Psoas muscle (tissue), 8 donors: ENCODE data around the gene CLCN4. TPM values are rescaled to one million over a fixed set of nuclear protein-coding genes. Genes with fewer than 3 reads are reported as not detected.

Source experiments
- ATAC-seq, 4 donors: fragments of 200-7000 bp; cut with Tn5 transposase; one replicate each; pipeline ENCODE4 v1.9.1; 2020; ENCODE audit warnings: moderate library complexity in 3 of 4, mild to moderate bottlenecking in 2 of 4
- DNase-seq, 2 donors: peaks; one replicate each; pipeline ENCODE4 v3.0.0-alpha.2; 2020
- H3K27ac ChIP-seq: fragments of 200-600 bp; one replicate; pipeline ENCODE4 v1.8.0; 2022
- H3K27me3 ChIP-seq, 3 donors: fragments of 200-600 bp in 1 of 3; one replicate each; pipeline versions ENCODE4 v1.6.1 to v1.8.0; 2013 to 2022; ENCODE audit warnings: low read length in 2 of 3, mild to moderate bottlenecking in 2 of 3, moderate library complexity in 1 of 3; ENCODE audit not compliant: insufficient read depth in 3 of 3
- H3K36me3 ChIP-seq, 2 donors: fragments of 200-600 bp in 1 of 2; one replicate each; pipeline versions ENCODE4 v1.6.1 to v1.8.0; 2013 to 2022; ENCODE audit warnings: low read depth in 1 of 2, mild to moderate bottlenecking in 1 of 2, moderate library complexity in 1 of 2; ENCODE audit not compliant: insufficient read depth in 1 of 2
- H3K4me1 ChIP-seq: fragments of 200-600 bp; one replicate; pipeline ENCODE4 v1.8.0; 2022
- H3K4me3 ChIP-seq: fragments of 200-600 bp; one replicate; pipeline ENCODE4 v1.8.0; 2022; ENCODE audit warnings: mild to moderate bottlenecking
- H3K9me3 ChIP-seq: fragments of 200-600 bp; one replicate; pipeline ENCODE4 v1.8.0; 2022
- WGBS, 3 donors: extraction: QIAGEN DNeasy Blood & Tissue Kit; methylation state at CpG; one replicate each; pipeline versions ENCODE4 v1.1.6 to v1.1.7; 2013; 5-methylcytosine and 5-hydroxymethylcytosine counted together
- intact Hi-C, 2 donors: fragments of 100-400 bp; cut with DNase I; formaldehyde crosslinking; loops; one replicate each; pipeline versions ENCODE4 v1.11.0 to v1.14.2; 2022
- polyA plus RNA-seq, 3 donors: library from polyadenylated mRNA; stranded (reverse); fragments of 200-250 nt; gene quantifications; one replicate each; pipeline ENCODE4 v1.2.3, GENCODE V29; 2013
- total RNA-seq, 4 donors: library from RNA; stranded (reverse); fragmentation: NEBNext Ultra II Directional in 2 of 4; extraction: Animal tissue kit (Norgen Biotek cat#: 25700) in 2 of 4; gene quantifications; one replicate each; pipeline versions ENCODE4 v1.2.1 to v1.2.4, GENCODE V29; 2021 to 2023
- TF ChIP-seq, protein P1 (sequence below): fragments of 200-600 bp; IDR thresholded peaks from one replicate; pipeline ENCODE4 v1.8.0; 2022; ENCODE audit warnings: antibody characterized with exemption
- donor health status: healthy with polysubstance abuse.
- donor health status: DM: no; HTN: no; CAD: no; lungs with moderate emphysema.
- donor health status: Bipolar disorder and iron deficiency.
- donor health status: healthy.
- donor health status: DM: yes; HTN: yes; CAD: no.
- donor health status: DM: no; HTN: no; CAD: no.
- donor health status: DM: no; HTN: no; CAD: no.
- donor health status: DM: yes; HTN: yes; CAD: no.

Gene CLCN4
- total and polyA plus RNA-seq, 7 donors, result 4.1 to 75.9 (median 53.8) TPM

DNA sequence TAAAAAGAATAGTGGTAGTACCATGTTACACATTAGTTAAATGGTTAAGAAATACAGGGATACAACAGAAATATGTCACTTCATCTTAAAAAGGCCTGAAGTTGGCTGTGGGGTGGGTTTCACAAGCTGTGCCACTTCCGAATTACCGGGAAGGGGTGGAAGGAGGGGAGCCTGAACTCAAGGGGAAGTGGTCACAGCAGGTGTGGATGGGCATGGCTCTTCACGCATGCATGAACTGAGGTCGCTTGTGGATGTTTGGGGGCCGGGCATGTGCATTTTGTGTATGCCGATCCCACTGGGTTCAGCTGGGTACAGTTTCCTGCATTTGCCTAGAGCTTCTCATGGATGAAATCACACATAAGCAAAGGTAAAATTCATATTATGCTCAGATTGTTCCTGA, 64.9 kb downstream of the CLCN4 start:
- WGBS, 3 donors, result 81 to 94% (median 85%) methylated on average over 5 to 6 of the region's 6 CpGs
- intact Hi-C loops, result no loop called here
- Histone ChIP-seq H3K36me3 (peaks cover 0 to 20% of the 10 kb centered on the region in 2 donors), H3K27me3 (no peaks in the 10 kb centered on the region), H3K9me3 (no peaks in the 10 kb centered on the region), H3K4me3 (no peak overlapping the region), H3K27ac (no peak overlapping the region), H3K4me1 (no peaks in the 10 kb centered on the region)
- DNase-seq (no peak), ATAC-seq (no peak)
- TF ChIP-seq, protein P1, sequence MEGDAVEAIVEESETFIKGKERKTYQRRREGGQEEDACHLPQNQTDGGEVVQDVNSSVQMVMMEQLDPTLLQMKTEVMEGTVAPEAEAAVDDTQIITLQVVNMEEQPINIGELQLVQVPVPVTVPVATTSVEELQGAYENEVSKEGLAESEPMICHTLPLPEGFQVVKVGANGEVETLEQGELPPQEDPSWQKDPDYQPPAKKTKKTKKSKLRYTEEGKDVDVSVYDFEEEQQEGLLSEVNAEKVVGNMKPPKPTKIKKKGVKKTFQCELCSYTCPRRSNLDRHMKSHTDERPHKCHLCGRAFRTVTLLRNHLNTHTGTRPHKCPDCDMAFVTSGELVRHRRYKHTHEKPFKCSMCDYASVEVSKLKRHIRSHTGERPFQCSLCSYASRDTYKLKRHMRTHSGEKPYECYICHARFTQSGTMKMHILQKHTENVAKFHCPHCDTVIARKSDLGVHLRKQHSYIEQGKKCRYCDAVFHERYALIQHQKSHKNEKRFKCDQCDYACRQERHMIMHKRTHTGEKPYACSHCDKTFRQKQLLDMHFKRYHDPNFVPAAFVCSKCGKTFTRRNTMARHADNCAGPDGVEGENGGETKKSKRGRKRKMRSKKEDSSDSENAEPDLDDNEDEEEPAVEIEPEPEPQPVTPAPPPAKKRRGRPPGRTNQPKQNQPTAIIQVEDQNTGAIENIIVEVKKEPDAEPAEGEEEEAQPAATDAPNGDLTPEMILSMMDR, result no peak

- DNase-seq (no peak), ATAC-seq (no peak)
- Histone ChIP-seq H3K36me3 (peaks cover 0 to 20% of the 10 kb centered on the region in 2 donors), H3K9me3 (no peaks in the 10 kb centered on the region), H3K4me3 (no peak overlapping the region), H3K27ac (no peak overlapping the region), H3K27me3 (no peaks in the 10 kb centered on the region), H3K4me1 (no peaks in the 10 kb centered on the region)
- intact Hi-C loops, result no loop called here
- TF ChIP-seq, protein P1, result no peak
- 63 to 82% (median 75%) methylated on average over 12 of the region's 12 CpGs for WGBS, 3 donors
Observed at GRCh38 chrX:10223276-10223675, 66.5 kb downstream of the CLCN4 start.

DNA sequence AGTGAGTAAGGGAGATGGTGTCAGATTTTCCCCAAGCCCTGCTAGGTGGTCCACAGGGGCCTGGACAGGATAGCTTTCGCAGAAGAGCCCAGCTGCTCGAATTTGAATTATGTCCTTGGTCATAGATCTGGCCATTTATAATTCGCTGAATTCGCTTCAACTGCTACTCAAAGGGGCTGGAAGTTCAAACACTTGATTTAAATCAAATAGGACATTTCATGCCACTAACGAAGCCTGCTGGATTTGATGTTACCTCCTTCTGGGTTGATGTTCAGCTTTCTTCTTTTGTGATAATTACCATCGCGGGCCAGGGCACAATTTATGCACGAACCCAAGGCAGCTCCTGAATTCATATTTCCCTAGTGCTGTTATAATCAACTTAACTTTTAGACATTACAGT, 67.0 kb downstream of the CLCN4 start:
- ATAC-seq (no peak), DNase-seq (no peak)
- Histone ChIP-seq H3K4me3 (no peak overlapping the region), H3K27ac (no peak overlapping the region), H3K9me3 (no peaks in the 10 kb centered on the region), H3K36me3 (peaks cover 0 to 20% of the 10 kb centered on the region in 2 donors), H3K4me1 (no peaks in the 10 kb centered on the region), H3K27me3 (no peaks in the 10 kb centered on the region)
- intact Hi-C loops, result no loop called here
- 71 to 89% (median 85%) methylated on average over 8 of the region's 8 CpGs for WGBS, 3 donors
- TF ChIP-seq, protein P1, result no peak

DNA sequence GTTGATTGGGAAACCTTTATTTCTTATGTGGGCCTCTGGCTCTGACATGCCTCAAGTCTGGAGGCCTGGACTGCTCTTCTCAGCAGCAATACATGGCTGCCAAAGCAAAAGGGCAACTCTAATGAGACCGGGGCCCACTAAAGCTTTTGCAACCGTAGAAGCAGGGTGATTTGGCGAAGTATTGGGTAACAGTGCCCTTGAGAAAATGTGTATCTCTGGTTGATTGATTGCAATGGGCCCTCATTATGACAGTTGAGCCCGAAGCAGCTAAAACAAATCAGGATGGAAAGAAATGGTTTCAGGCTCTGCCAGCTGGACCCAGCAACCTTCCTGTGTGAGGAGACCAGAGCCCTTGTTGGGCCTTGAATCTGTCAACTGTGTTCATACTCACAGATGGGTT, 73.4 kb downstream of the CLCN4 start:
- peaks cover 0 to 6% of the 10 kb centered on the region in 2 donors for H3K36me3 ChIP-seq
- DNase-seq (no peak), ATAC-seq (no peak)
- H3K4me1 ChIP-seq, result no peaks in the 10 kb centered on the region
- TF ChIP-seq, protein P1, result no peak
- peaks cover 0 to 4% (median 0%) of the 10 kb centered on the region in 3 donors for H3K27me3 ChIP-seq
- H3K27ac ChIP-seq, result no peak overlapping the region
- H3K4me3 ChIP-seq, result no peak overlapping the region
- WGBS, 3 donors, result 37 to 47% (median 46%) methylated on average over 4 of the region's 4 CpGs
- intact Hi-C loops, result loop anchor here in 1 of 2 donors (10.0 kb wide), 1 partner anchor 55 kb away; no protein-coding TSS in a partner anchor
- no peaks in the 10 kb centered on the region for H3K9me3 ChIP-seq

GRCh38 chrX:10231461-10231860, 74.7 kb downstream of the CLCN4 start:
- intact Hi-C loops, result loop anchor here in 1 of 2 donors (10.0 kb wide), 1 partner anchor 57 kb away; no protein-coding TSS in a partner anchor
- H3K27me3 ChIP-seq, result peaks cover 0 to 4% (median 0%) of the 10 kb centered on the region in 3 donors
- H3K36me3 ChIP-seq, result peaks cover 0 to 6% of the 10 kb centered on the region in 2 donors
- no peaks in the 10 kb centered on the region for H3K4me1 ChIP-seq
- TF ChIP-seq, protein P1, result no peak
- no peak for ATAC-seq
- no peaks in the 10 kb centered on the region for H3K9me3 ChIP-seq
- DNase-seq, result no peak
- WGBS, 3 donors, result 50 to 68% (median 57%) methylated on average over 4 of the region's 4 CpGs
- H3K27ac ChIP-seq, result no peak overlapping the region
- H3K4me3 ChIP-seq, result no peak overlapping the region
